HepG2 (cell line): ENCODE results near the gene FAM167B. TPM values are rescaled to one million over a fixed set of nuclear protein-coding genes. Genes with fewer than 3 reads are reported as not detected.

Experiments used
- AKNA ChIP-seq: sonication (generic); formaldehyde crosslinking; IDR thresholded peaks from 2 replicates; pipeline ENCODE4 v1.4.0; 2020; ENCODE audit warnings: missing genetic modification reagents, borderline replicate concordance
- GFI1 ChIP-seq: sonication (generic); formaldehyde crosslinking; IDR thresholded peaks from 2 replicates; pipeline ENCODE4 v1.5.0; 2020; ENCODE audit warnings: missing genetic modification reagents, mild to moderate bottlenecking, borderline replicate concordance
- KMT2B ChIP-seq: IDR thresholded peaks from 2 replicates; pipeline ENCODE4 v1.6.1; 2016; ENCODE audit warnings: missing genetic modification reagents, missing compliant biosample characterization
- PCBP2 ChIP-seq: fragments of 200-400 bp; formaldehyde crosslinking; optimal IDR thresholded peaks from 2 replicates; pipeline ENCODE3; 2018; ENCODE audit warnings: low read length, low read depth; ENCODE audit not compliant: poor library complexity, severe bottlenecking
- REST ChIP-seq, 2 experiments: IDR thresholded peaks; 2 replicates each; pipeline ENCODE4 v1.6.1; 2011 to 2012; ENCODE audit warnings: low read length in 2 of 2, borderline replicate concordance in 1 of 2, low read depth in 1 of 2, mild to moderate bottlenecking in 1 of 2, moderate library complexity in 1 of 2
- SRSF4 ChIP-seq: fragments of 200-400 bp; formaldehyde crosslinking; IDR thresholded peaks from one replicate; pipeline ENCODE4 v1.6.1; 2018; ENCODE audit warnings: mild to moderate bottlenecking, low read depth, low read length, moderate library complexity; ENCODE audit not compliant: poor library complexity, severe bottlenecking
- THYN1 ChIP-seq: sonication (generic); formaldehyde crosslinking; IDR thresholded peaks from 2 replicates; pipeline ENCODE4 v1.8.1; 2023; ENCODE audit warnings: low read depth, mild to moderate bottlenecking, moderate library complexity, missing genetic modification reagents, borderline replicate concordance
- USF2 ChIP-seq, 2 experiments: sonication (generic) in 1 of 2; formaldehyde crosslinking in 1 of 2; IDR thresholded peaks; 2 replicates each; pipeline versions ENCODE4 v1.5.1 to v1.6.1; 2011 to 2020; ENCODE audit warnings: borderline replicate concordance in 1 of 2, low read depth in 1 of 2, low read length in 1 of 2, mild to moderate bottlenecking in 1 of 2, missing genetic modification reagents in 1 of 2, moderate library complexity in 1 of 2
- ZNF124 ChIP-seq: sonication (generic); formaldehyde crosslinking; IDR thresholded peaks from 2 replicates; pipeline ENCODE4 v1.4.0; 2020; ENCODE audit warnings: missing genetic modification reagents
- ZNF326 ChIP-seq: sonication (generic); formaldehyde crosslinking; IDR thresholded peaks from 2 replicates; pipeline ENCODE4 v1.4.0; 2020; ENCODE audit warnings: missing genetic modification reagents, borderline replicate concordance
- ZNF362 ChIP-seq: sonication (generic); formaldehyde crosslinking; IDR thresholded peaks from 2 replicates; pipeline ENCODE4 v1.4.0; 2020; ENCODE audit warnings: missing genetic modification reagents, mild to moderate bottlenecking, borderline replicate concordance
- ZNF513 ChIP-seq: sonication (generic); formaldehyde crosslinking; conservative IDR thresholded peaks from 2 replicates; pipeline ENCODE4 v1.5.0; 2020; ENCODE audit warnings: missing genetic modification reagents
- polyA plus RNA-seq, 8 experiments: library from polyadenylated mRNA; depleted of rRNA in 3 of 8; stranded (reverse) in 7 of 8; unstranded in 1 of 8; fragments of >200 nt; fragmentation: Illumina TruSeq in 4 of 8; extraction: Trizol in 4 of 8; gene quantifications; 2 replicates each; pipeline versions ENCODE4 v1.2.1 to v1.2.3, GENCODE V29; 2011 to 2016; ENCODE audit warnings: low read depth in 4 of 8, missing spikeins in 1 of 8, mixed read lengths in 1 of 8; ENCODE audit not compliant: insufficient read depth in 1 of 8
- total RNA-seq, 5 experiments: library from RNA; depleted of rRNA; stranded (reverse); fragments of >200 nt; fragmentation: Illumina TruSeq; extraction: Trizol; gene quantifications; 2 replicates each; pipeline ENCODE4 v1.2.3, GENCODE V29; 2016; ENCODE audit warnings: low read depth in 1 of 5

The FAM167B gene
- total and polyA plus RNA-seq, 2 of the 13 experiments (the other 11 are each of a cell fraction or from before 2014, with no cell fraction given) = 0.15 to 0.70 TPM

GRCh38 chr1:32249831-32250525 lies 3.0 kb downstream of the FAM167B start (continued):
- no peak for TF ChIP-seq USF2 (IDR thresholded peaks at IDR 0.05; ENCODE audit: low read depth, low read length)
- no peak for TF ChIP-seq USF2 (CRISPR knock-in tag; IDR thresholded peaks at IDR 0.05; ENCODE audit: borderline replicate concordance)
- no peak for TF ChIP-seq ZNF513 (CRISPR knock-in tag)
- TF ChIP-seq ZNF362 (CRISPR knock-in tag) = no peak; the same call in 1 of the 2 replicates
- TF ChIP-seq REST (IDR thresholded peaks at IDR 0.05; ENCODE audit: borderline replicate concordance in 1 of 2, low read depth in 1 of 2, low read length in 2 of 2) = peak in 1 of 2 experiments; percentile 50; a peak in 1 of 4 replicates
- TF ChIP-seq ZNF326 (CRISPR knock-in tag) = no peak
- TF ChIP-seq SRSF4 = no peak
- no peak; the same call in 1 of the 2 replicates for TF ChIP-seq GFI1
- TF ChIP-seq THYN1 (CRISPR knock-in tag) = no peak
- no peak for TF ChIP-seq KMT2B
- no peak for TF ChIP-seq PCBP2
- TF ChIP-seq ZNF124 (CRISPR knock-in tag) = peak; percentile 85; the same call in 1 of the 2 replicates
- TF ChIP-seq AKNA (CRISPR knock-in tag) = no peak
